K562 (cell line): Measurements from ENCODE around the gene SLC20A1. TPM values are rescaled to one million over a fixed set of nuclear protein-coding genes. Genes with fewer than 3 reads are reported as not detected.

Experiments used
- BMI1 ChIP-seq: fragments of 150-350 bp; IDR thresholded peaks from 2 replicates; pipeline ENCODE4 v1.6.1; 2014; ENCODE audit warnings: low read length
- BRF1 ChIP-seq: IDR thresholded peaks from 3 replicates; pipeline ENCODE4 v1.6.1; 2011; ENCODE audit warnings: borderline replicate concordance, mild to moderate bottlenecking; ENCODE audit not compliant: insufficient read length; ENCODE audit errors: extremely low read depth
- CEBPG ChIP-seq, 3 experiments: fragments of 200-800 bp in 1 of 3; sonication (Bioruptor generic) in 1 of 3; sonication (generic) in 1 of 3; formaldehyde crosslinking in 1 of 3; IDR thresholded peaks in 2 of 3; conservative IDR thresholded peaks in 1 of 3; 2 replicates each; pipeline versions ENCODE4 v1.6.1 to v1.8.0; 2016 to 2022; ENCODE audit warnings: missing compliant biosample characterization in 2 of 3, missing genetic modification characterization in 2 of 3, mild to moderate bottlenecking in 1 of 3, missing genetic modification reagents in 1 of 3
- CXXC5 ChIP-seq: fragments of 250-450 bp; sonication (Bioruptor Pico); IDR thresholded peaks from 2 replicates; pipeline ENCODE4 v1.8.0; 2022; ENCODE audit warnings: inconsistent platforms, mild to moderate bottlenecking, moderate library complexity
- DMBX1 ChIP-seq: fragments of 250-450 bp; sonication (Bioruptor Pico); IDR thresholded peaks from 2 replicates; pipeline ENCODE4 v1.8.0; 2022; ENCODE audit warnings: inconsistent platforms, mild to moderate bottlenecking, moderate library complexity, borderline replicate concordance
- KLF6 ChIP-seq: fragments of 250-450 bp; sonication (Bioruptor Pico); IDR thresholded peaks from 2 replicates; pipeline ENCODE4 v1.4.0; 2020; ENCODE audit warnings: mild to moderate bottlenecking, moderate library complexity, borderline replicate concordance
- MEIS2 ChIP-seq: fragments of 450-650 bp; IDR thresholded peaks from 2 replicates; pipeline ENCODE4 v1.6.1; 2014; ENCODE audit warnings: mild to moderate bottlenecking; ENCODE audit not compliant: partially characterized antibody
- OTX1 ChIP-seq: fragments of 450-650 bp; formaldehyde crosslinking; IDR thresholded peaks from 2 replicates; pipeline ENCODE4 v1.4.0; 2022; ENCODE audit warnings: mild to moderate bottlenecking
- PHTF2 ChIP-seq: fragments of 250-450 bp; sonication (Bioruptor Pico); IDR thresholded peaks from 2 replicates; pipeline ENCODE4 v1.5.0; 2021; ENCODE audit warnings: mild to moderate bottlenecking
- ZNF76 ChIP-seq: fragments of 250-450 bp; sonication (Bioruptor Pico); IDR thresholded peaks from 2 replicates; pipeline ENCODE4 v1.4.0; 2020; ENCODE audit warnings: mild to moderate bottlenecking, moderate library complexity, borderline replicate concordance
- polyA plus RNA-seq, 8 experiments: library from polyadenylated mRNA; depleted of rRNA in 4 of 8; stranded (reverse) in 5 of 8; unstranded in 3 of 8; fragments of >200 nt; fragmentation: Nextera tagmentation in 2 of 8; fragmentation: Illumina TruSeq in 1 of 8; extraction: Ambion mirVana in 2 of 8; extraction: Trizol in 1 of 8; gene quantifications; 2 replicates each; pipeline versions ENCODE4 v1.2.1 to v1.2.3, GENCODE V29; 2011 to 2014; ENCODE audit warnings: inconsistent platforms in 1 of 8, missing spikeins in 1 of 8
- total RNA-seq, 7 experiments: library from RNA; depleted of rRNA in 6 of 7; stranded (reverse); fragments of >200 nt in 6 of 7; fragmentation: Illumina TruSeq in 2 of 7; extraction: Trizol in 2 of 7; gene quantifications; 2 replicates each; pipeline versions ENCODE4 v1.2.1 to v1.2.3, GENCODE V29; 2011 to 2021; ENCODE audit warnings: low replicate concordance in 1 of 7
- TF ChIP-seq, protein P1 (sequence below), 2 experiments: fragments of 450-650 bp; formaldehyde crosslinking in 1 of 2; IDR thresholded peaks; 2 replicates each; pipeline versions ENCODE4 v1.4.0 to v1.6.1; 2014 to 2020; ENCODE audit warnings: mild to moderate bottlenecking in 2 of 2, borderline replicate concordance in 1 of 2, low read depth in 1 of 2
- TF ChIP-seq, protein P2 (sequence below): sonication (generic); formaldehyde crosslinking; IDR thresholded peaks from 2 replicates; pipeline ENCODE4 v1.8.0; 2023; ENCODE audit warnings: missing genetic modification reagents, mild to moderate bottlenecking, borderline replicate concordance

SLC20A1 gene
- total and polyA plus RNA-seq, 9 of the 15 experiments (the other 6 are each of a cell fraction or from before 2014, with no cell fraction given), result 53.8 to 150 (median 74.7) TPM

DNA sequence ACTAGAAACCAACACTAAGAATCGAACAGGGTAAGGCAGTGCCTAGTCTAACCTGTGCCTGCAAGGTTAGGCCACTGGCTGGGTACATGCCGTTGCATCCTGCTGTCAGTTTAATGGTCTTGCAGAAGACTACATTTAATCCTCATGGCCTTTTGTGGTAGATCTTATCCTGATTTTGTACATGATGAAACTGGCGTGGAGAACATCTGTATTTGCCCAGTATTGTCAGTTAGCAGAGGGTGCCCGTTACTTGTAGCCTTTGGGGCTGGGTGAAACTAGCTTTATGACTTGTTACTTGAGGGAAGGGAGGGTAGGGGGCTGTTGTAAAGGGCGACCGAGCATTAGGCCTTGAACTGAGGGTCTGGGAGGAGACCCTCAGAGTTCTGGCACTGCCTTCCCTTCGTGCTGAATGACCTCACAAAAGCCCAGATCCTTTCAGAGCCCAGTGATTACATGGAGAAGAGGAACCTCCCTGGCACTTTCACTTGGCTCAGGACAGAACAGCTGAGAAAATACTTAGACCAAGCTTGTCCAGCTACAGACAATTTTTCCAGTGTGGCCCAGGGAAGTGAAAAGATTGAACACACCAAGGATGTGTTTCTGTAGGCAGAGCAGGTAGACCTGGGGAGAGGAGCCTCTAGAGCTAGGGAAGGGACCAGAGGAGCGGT lies 19.5 kb downstream of the SLC20A1 start (continued):
- TF ChIP-seq, protein P1, sequence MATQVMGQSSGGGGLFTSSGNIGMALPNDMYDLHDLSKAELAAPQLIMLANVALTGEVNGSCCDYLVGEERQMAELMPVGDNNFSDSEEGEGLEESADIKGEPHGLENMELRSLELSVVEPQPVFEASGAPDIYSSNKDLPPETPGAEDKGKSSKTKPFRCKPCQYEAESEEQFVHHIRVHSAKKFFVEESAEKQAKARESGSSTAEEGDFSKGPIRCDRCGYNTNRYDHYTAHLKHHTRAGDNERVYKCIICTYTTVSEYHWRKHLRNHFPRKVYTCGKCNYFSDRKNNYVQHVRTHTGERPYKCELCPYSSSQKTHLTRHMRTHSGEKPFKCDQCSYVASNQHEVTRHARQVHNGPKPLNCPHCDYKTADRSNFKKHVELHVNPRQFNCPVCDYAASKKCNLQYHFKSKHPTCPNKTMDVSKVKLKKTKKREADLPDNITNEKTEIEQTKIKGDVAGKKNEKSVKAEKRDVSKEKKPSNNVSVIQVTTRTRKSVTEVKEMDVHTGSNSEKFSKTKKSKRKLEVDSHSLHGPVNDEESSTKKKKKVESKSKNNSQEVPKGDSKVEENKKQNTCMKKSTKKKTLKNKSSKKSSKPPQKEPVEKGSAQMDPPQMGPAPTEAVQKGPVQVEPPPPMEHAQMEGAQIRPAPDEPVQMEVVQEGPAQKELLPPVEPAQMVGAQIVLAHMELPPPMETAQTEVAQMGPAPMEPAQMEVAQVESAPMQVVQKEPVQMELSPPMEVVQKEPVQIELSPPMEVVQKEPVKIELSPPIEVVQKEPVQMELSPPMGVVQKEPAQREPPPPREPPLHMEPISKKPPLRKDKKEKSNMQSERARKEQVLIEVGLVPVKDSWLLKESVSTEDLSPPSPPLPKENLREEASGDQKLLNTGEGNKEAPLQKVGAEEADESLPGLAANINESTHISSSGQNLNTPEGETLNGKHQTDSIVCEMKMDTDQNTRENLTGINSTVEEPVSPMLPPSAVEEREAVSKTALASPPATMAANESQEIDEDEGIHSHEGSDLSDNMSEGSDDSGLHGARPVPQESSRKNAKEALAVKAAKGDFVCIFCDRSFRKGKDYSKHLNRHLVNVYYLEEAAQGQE (IDR thresholded peaks at IDR 0.05; ENCODE audit: borderline replicate concordance), result no peak
- TF ChIP-seq, protein P1 (CRISPR knock-in tag; IDR thresholded peaks at IDR 0.05; ENCODE audit: low read depth), result 0 out of 2 replicates have a peak, but pooled peaks have one; percentile 51
- TF ChIP-seq OTX1 (CRISPR knock-in tag) (0 out of 2 replicates have a peak, but pooled peaks have one; percentile 32), CEBPG (CRISPR knock-in tag; IDR thresholded peaks at IDR 0.05) (peak; percentile 77), CEBPG (tag; conservative IDR thresholded peaks at IDR 0.05 in 1 of 2, IDR thresholded peaks at IDR 0.05 in 1 of 2) (peak; percentile 62 to 78; a peak in 3 of 4 replicates), ZNF76 (0 out of 2 replicates have a peak, but pooled peaks have one; percentile 46), BRF1 (no peak), KLF6 (CRISPR knock-in tag) (0 out of 2 replicates have a peak, but pooled peaks have one; percentile 46), BMI1 (no peak), DMBX1 (CRISPR knock-in tag) (peak; percentile 30; the same call in 1 of the 2 replicates), MEIS2 (peak; percentile 14), PHTF2 (CRISPR knock-in tag) (no peak), CXXC5 (CRISPR knock-in tag) (peak; percentile 67)
- TF ChIP-seq, protein P2, sequence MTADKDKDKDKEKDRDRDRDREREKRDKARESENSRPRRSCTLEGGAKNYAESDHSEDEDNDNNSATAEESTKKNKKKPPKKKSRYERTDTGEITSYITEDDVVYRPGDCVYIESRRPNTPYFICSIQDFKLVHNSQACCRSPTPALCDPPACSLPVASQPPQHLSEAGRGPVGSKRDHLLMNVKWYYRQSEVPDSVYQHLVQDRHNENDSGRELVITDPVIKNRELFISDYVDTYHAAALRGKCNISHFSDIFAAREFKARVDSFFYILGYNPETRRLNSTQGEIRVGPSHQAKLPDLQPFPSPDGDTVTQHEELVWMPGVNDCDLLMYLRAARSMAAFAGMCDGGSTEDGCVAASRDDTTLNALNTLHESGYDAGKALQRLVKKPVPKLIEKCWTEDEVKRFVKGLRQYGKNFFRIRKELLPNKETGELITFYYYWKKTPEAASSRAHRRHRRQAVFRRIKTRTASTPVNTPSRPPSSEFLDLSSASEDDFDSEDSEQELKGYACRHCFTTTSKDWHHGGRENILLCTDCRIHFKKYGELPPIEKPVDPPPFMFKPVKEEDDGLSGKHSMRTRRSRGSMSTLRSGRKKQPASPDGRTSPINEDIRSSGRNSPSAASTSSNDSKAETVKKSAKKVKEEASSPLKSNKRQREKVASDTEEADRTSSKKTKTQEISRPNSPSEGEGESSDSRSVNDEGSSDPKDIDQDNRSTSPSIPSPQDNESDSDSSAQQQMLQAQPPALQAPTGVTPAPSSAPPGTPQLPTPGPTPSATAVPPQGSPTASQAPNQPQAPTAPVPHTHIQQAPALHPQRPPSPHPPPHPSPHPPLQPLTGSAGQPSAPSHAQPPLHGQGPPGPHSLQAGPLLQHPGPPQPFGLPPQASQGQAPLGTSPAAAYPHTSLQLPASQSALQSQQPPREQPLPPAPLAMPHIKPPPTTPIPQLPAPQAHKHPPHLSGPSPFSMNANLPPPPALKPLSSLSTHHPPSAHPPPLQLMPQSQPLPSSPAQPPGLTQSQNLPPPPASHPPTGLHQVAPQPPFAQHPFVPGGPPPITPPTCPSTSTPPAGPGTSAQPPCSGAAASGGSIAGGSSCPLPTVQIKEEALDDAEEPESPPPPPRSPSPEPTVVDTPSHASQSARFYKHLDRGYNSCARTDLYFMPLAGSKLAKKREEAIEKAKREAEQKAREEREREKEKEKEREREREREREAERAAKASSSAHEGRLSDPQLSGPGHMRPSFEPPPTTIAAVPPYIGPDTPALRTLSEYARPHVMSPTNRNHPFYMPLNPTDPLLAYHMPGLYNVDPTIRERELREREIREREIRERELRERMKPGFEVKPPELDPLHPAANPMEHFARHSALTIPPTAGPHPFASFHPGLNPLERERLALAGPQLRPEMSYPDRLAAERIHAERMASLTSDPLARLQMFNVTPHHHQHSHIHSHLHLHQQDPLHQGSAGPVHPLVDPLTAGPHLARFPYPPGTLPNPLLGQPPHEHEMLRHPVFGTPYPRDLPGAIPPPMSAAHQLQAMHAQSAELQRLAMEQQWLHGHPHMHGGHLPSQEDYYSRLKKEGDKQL (CRISPR knock-in tag), result no peak
